Breast epithelium (tissue), 3 donors: ENCODE data around the gene POU2F2.

Source experiments
- POLR2A ChIP-seq: fragments of 450-650 bp; IDR thresholded peaks from one replicate; pipeline ENCODE4 v1.6.1; 2016; ENCODE audit warnings: antibody characterized with exemption, mild to moderate bottlenecking, moderate library complexity
- POLR2AphosphoS5 ChIP-seq, 3 donors: sonication (generic); formaldehyde crosslinking; IDR thresholded peaks; one replicate each; pipeline ENCODE4 v1.6.1; 2017; ENCODE audit warnings: antibody characterized with exemption in 3 of 3
- TF ChIP-seq, protein P1 (sequence below), 3 donors: fragments of 450-650 bp; IDR thresholded peaks; one replicate each; pipeline ENCODE4 v1.5.1; 2016 to 2017; ENCODE audit warnings: antibody characterized with exemption in 3 of 3, mild to moderate bottlenecking in 3 of 3, moderate library complexity in 3 of 3

DNA sequence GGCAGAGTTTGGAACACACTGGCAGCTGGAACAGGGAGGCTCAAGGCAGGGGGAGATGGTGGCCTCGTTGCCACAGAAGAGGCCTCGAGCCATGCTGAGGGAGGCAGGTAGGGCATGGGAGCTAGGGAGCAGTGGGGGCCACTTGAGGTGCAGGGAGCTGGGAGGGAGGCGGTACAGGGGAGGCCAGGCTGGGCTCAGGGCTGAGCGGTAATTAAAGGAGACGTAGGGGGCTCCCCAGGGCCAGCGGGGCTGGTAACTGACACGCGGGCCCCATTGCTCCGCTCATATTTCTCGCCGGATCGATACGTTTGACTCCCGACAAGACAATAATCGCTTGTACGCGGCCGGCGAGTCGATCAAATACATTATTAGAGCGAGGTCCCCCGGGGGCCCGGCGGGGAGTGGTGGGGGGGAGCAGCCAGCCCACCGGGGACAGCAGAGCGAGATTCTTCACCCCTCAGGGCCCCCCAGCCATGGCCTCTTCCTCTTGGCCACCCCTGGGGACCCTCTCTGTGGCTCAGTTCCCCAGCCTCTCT lies 2.4 kb upstream of the POU2F2 start:
- TF ChIP-seq, protein P1, sequence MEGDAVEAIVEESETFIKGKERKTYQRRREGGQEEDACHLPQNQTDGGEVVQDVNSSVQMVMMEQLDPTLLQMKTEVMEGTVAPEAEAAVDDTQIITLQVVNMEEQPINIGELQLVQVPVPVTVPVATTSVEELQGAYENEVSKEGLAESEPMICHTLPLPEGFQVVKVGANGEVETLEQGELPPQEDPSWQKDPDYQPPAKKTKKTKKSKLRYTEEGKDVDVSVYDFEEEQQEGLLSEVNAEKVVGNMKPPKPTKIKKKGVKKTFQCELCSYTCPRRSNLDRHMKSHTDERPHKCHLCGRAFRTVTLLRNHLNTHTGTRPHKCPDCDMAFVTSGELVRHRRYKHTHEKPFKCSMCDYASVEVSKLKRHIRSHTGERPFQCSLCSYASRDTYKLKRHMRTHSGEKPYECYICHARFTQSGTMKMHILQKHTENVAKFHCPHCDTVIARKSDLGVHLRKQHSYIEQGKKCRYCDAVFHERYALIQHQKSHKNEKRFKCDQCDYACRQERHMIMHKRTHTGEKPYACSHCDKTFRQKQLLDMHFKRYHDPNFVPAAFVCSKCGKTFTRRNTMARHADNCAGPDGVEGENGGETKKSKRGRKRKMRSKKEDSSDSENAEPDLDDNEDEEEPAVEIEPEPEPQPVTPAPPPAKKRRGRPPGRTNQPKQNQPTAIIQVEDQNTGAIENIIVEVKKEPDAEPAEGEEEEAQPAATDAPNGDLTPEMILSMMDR (IDR thresholded peaks at IDR 0.05), result no peak
- TF ChIP-seq POLR2A, result no peak
- no peak for TF ChIP-seq POLR2AphosphoS5 (IDR thresholded peaks at IDR 0.05)
